ENCODE measurements around the gene YTHDC2. TPM values are rescaled to one million over a fixed set of nuclear protein-coding genes. Genes with fewer than 3 reads are reported as not detected.

The YTHDC2 gene
- total and polyA plus RNA-seq, 4 donors, result 5.5 to 37.6 (median 27.2) TPM

- H3K4me1 ChIP-seq (ENCODE audit: control insufficient read depth in 1 of 2, insufficient read depth in 2 of 2, low read length in 2 of 2), result no peaks in the 10 kb centered on the region
- no peak for ATAC-seq (ENCODE audit: low FRiP score)
- no peaks in the 10 kb centered on the region for H3K9me3 ChIP-seq (ENCODE audit: control insufficient read depth, low read length)
- intact Hi-C loops (cut with DNase I), result no loop called here
- no peaks in the 10 kb centered on the region for H3K27me3 ChIP-seq (ENCODE audit: control insufficient read depth in 1 of 2, insufficient read depth in 2 of 2, low read length in 1 of 2)
- DNase-seq, result no peak
- 96 to 98% methylated on average over 5 of the region's 5 CpGs for WGBS, 2 donors
- H3K4me3 ChIP-seq (ENCODE audit: low read length in 2 of 2), result no peak overlapping the region
- H3K27ac ChIP-seq (ENCODE audit: low read depth in 1 of 2, low read length in 2 of 2), result no peak overlapping the region
- H3K36me3 ChIP-seq (ENCODE audit: control insufficient read depth in 1 of 2, insufficient read depth in 2 of 2, low read length in 1 of 2), result peaks cover 3 to 8% of the 10 kb centered on the region in 2 donors
Observed at GRCh38 chr5:113569396-113569795, 55.9 kb downstream of the YTHDC2 start.

GRCh38 chr5:113572716-113573115, 59.2 kb downstream of the YTHDC2 start:
- WGBS, 2 donors, result 96% methylated on average over 2 of the region's 2 CpGs
- Histone ChIP-seq H3K27ac (ENCODE audit: low read depth in 1 of 2, low read length in 2 of 2) (no peak overlapping the region), H3K4me1 (ENCODE audit: control insufficient read depth in 1 of 2, insufficient read depth in 2 of 2, low read length in 2 of 2) (no peaks in the 10 kb centered on the region), H3K9me3 (ENCODE audit: control insufficient read depth, low read length) (no peaks in the 10 kb centered on the region), H3K4me3 (ENCODE audit: low read length in 2 of 2) (no peak overlapping the region), H3K27me3 (ENCODE audit: control insufficient read depth in 1 of 2, insufficient read depth in 2 of 2, low read length in 1 of 2) (no peaks in the 10 kb centered on the region), H3K36me3 (ENCODE audit: control insufficient read depth in 1 of 2, insufficient read depth in 2 of 2, low read length in 1 of 2) (peaks cover 3 to 6% of the 10 kb centered on the region in 2 donors)
- DNase-seq (no peak), ATAC-seq (ENCODE audit: low FRiP score) (no peak)
- intact Hi-C loops (cut with DNase I), result no loop called here

- intact Hi-C loops (cut with DNase I), result no loop called here
- no peak overlapping the region for H3K27ac ChIP-seq (ENCODE audit: low read depth in 1 of 2, low read length in 2 of 2)
- peaks cover 3 to 5% of the 10 kb centered on the region in 2 donors for H3K36me3 ChIP-seq (ENCODE audit: control insufficient read depth in 1 of 2, insufficient read depth in 2 of 2, low read length in 1 of 2)
- no peaks in the 10 kb centered on the region for H3K9me3 ChIP-seq (ENCODE audit: control insufficient read depth, low read length)
- no peaks in the 10 kb centered on the region for H3K27me3 ChIP-seq (ENCODE audit: control insufficient read depth in 1 of 2, insufficient read depth in 2 of 2, low read length in 1 of 2)
- no peak overlapping the region for H3K4me3 ChIP-seq (ENCODE audit: low read length in 2 of 2)
- DNase-seq (no peak), ATAC-seq (ENCODE audit: low FRiP score) (no peak)
- WGBS, 2 donors, result 65 to 83% methylated on average over 2 of the region's 2 CpGs
- H3K4me1 ChIP-seq (ENCODE audit: control insufficient read depth in 1 of 2, insufficient read depth in 2 of 2, low read length in 2 of 2), result no peaks in the 10 kb centered on the region
Observed at GRCh38 chr5:113574417-113574816, 60.9 kb downstream of the YTHDC2 start.

GRCh38 chr5:113575074-113575473, 61.6 kb downstream of the YTHDC2 start:
- Histone ChIP-seq H3K9me3 (ENCODE audit: control insufficient read depth, low read length) (no peaks in the 10 kb centered on the region), H3K27ac (ENCODE audit: low read depth in 1 of 2, low read length in 2 of 2) (no peak overlapping the region), H3K36me3 (ENCODE audit: control insufficient read depth in 1 of 2, insufficient read depth in 2 of 2, low read length in 1 of 2) (peaks cover 3 to 5% of the 10 kb centered on the region in 2 donors), H3K27me3 (ENCODE audit: control insufficient read depth in 1 of 2, insufficient read depth in 2 of 2, low read length in 1 of 2) (no peaks in the 10 kb centered on the region), H3K4me3 (ENCODE audit: low read length in 2 of 2) (no peak overlapping the region), H3K4me1 (ENCODE audit: control insufficient read depth in 1 of 2, insufficient read depth in 2 of 2, low read length in 2 of 2) (no peaks in the 10 kb centered on the region)
- ATAC-seq (ENCODE audit: low FRiP score), result no peak
- WGBS, 2 donors, result 83 to 95% methylated on average over 4 of the region's 4 CpGs
- intact Hi-C loops (cut with DNase I), result no loop called here
- DNase-seq, result no peak

GRCh38 chr5:113578091-113578490, 64.6 kb downstream of the YTHDC2 start:
- no peaks in the 10 kb centered on the region for H3K9me3 ChIP-seq (ENCODE audit: control insufficient read depth, low read length)
- intact Hi-C loops (cut with DNase I), result no loop called here
- H3K27me3 ChIP-seq (ENCODE audit: control insufficient read depth in 1 of 2, insufficient read depth in 2 of 2, low read length in 1 of 2), result no peaks in the 10 kb centered on the region
- peaks cover 0 to 5% of the 10 kb centered on the region in 2 donors for H3K36me3 ChIP-seq (ENCODE audit: control insufficient read depth in 1 of 2, insufficient read depth in 2 of 2, low read length in 1 of 2)
- no peak overlapping the region for H3K4me3 ChIP-seq (ENCODE audit: low read length in 2 of 2)
- 89 to 91% methylated on average over 2 of the region's 2 CpGs for WGBS, 2 donors
- H3K27ac ChIP-seq (ENCODE audit: low read depth in 1 of 2, low read length in 2 of 2), result no peak overlapping the region
- ATAC-seq (ENCODE audit: low FRiP score) (no peak), DNase-seq (no peak)
- H3K4me1 ChIP-seq (ENCODE audit: control insufficient read depth in 1 of 2, insufficient read depth in 2 of 2, low read length in 2 of 2), result no peaks in the 10 kb centered on the region

GRCh38 chr5:113581388-113581787, 67.9 kb downstream of the YTHDC2 start:
- H3K4me1 ChIP-seq (ENCODE audit: control insufficient read depth in 1 of 2, insufficient read depth in 2 of 2, low read length in 2 of 2), result no peaks in the 10 kb centered on the region
- WGBS, 2 donors, result 95 to 96% methylated on average over 2 of the region's 2 CpGs
- no peaks in the 10 kb centered on the region for H3K9me3 ChIP-seq (ENCODE audit: control insufficient read depth, low read length)
- intact Hi-C loops (cut with DNase I), result no loop called here
- no peak overlapping the region for H3K4me3 ChIP-seq (ENCODE audit: low read length in 2 of 2)
- no peak overlapping the region for H3K27ac ChIP-seq (ENCODE audit: low read depth in 1 of 2, low read length in 2 of 2)
- H3K36me3 ChIP-seq (ENCODE audit: control insufficient read depth in 1 of 2, insufficient read depth in 2 of 2, low read length in 1 of 2), result no peaks in the 10 kb centered on the region
- DNase-seq (no peak), ATAC-seq (ENCODE audit: low FRiP score) (no peak)
- no peaks in the 10 kb centered on the region for H3K27me3 ChIP-seq (ENCODE audit: control insufficient read depth in 1 of 2, insufficient read depth in 2 of 2, low read length in 1 of 2)

- Histone ChIP-seq H3K27ac (ENCODE audit: low read depth in 1 of 2, low read length in 2 of 2) (no peak overlapping the region), H3K9me3 (ENCODE audit: control insufficient read depth, low read length) (no peaks in the 10 kb centered on the region), H3K27me3 (ENCODE audit: control insufficient read depth in 1 of 2, insufficient read depth in 2 of 2, low read length in 1 of 2) (no peaks in the 10 kb centered on the region), H3K4me1 (ENCODE audit: control insufficient read depth in 1 of 2, insufficient read depth in 2 of 2, low read length in 2 of 2) (no peaks in the 10 kb centered on the region), H3K36me3 (ENCODE audit: control insufficient read depth in 1 of 2, insufficient read depth in 2 of 2, low read length in 1 of 2) (no peaks in the 10 kb centered on the region), H3K4me3 (ENCODE audit: low read length in 2 of 2) (no peak overlapping the region)
- intact Hi-C loops (cut with DNase I), result no loop called here
- whole genome bisulfite sequencing, 2 donors, result 75 to 86% methylated on average over 2 of the region's 2 CpGs
- no peak for ATAC-seq (ENCODE audit: low FRiP score)
- no peak for DNase-seq
Observed at GRCh38 chr5:113598150-113598549, 84.7 kb downstream of the YTHDC2 start.

- 80 to 81% methylated on average over 2 of the region's 2 CpGs for WGBS, 2 donors
- DNase-seq, result no peak
- H3K4me3 ChIP-seq (ENCODE audit: low read length in 2 of 2), result no peak overlapping the region
- intact Hi-C loops (cut with DNase I), result no loop called here
- ATAC-seq (ENCODE audit: low FRiP score), result no peak
- no peaks in the 10 kb centered on the region for H3K27me3 ChIP-seq (ENCODE audit: control insufficient read depth in 1 of 2, insufficient read depth in 2 of 2, low read length in 1 of 2)
- H3K4me1 ChIP-seq (ENCODE audit: control insufficient read depth in 1 of 2, insufficient read depth in 2 of 2, low read length in 2 of 2), result no peaks in the 10 kb centered on the region
- no peak overlapping the region for H3K27ac ChIP-seq (ENCODE audit: low read depth in 1 of 2, low read length in 2 of 2)
- no peaks in the 10 kb centered on the region for H3K9me3 ChIP-seq (ENCODE audit: control insufficient read depth, low read length)
- no peaks in the 10 kb centered on the region for H3K36me3 ChIP-seq (ENCODE audit: control insufficient read depth in 1 of 2, insufficient read depth in 2 of 2, low read length in 1 of 2)
Observed at GRCh38 chr5:113598926-113599325, 85.4 kb downstream of the YTHDC2 start.

- intact Hi-C loops (cut with DNase I), result loop anchor here (10.0 kb wide), 3 partner anchors 216 to 606 kb away; no protein-coding TSS in a partner anchor
- H3K9me3 ChIP-seq (ENCODE audit: control insufficient read depth, low read length), result no peaks in the 10 kb centered on the region
- 49% methylated on average over 4 of the region's 4 CpGs for WGBS, 2 donors
- no peak overlapping the region for H3K27ac ChIP-seq (ENCODE audit: low read depth in 1 of 2, low read length in 2 of 2)
- ATAC-seq (ENCODE audit: low FRiP score) (no peak), DNase-seq (no peak)
- no peaks in the 10 kb centered on the region for H3K27me3 ChIP-seq (ENCODE audit: control insufficient read depth in 1 of 2, insufficient read depth in 2 of 2, low read length in 1 of 2)
- no peak overlapping the region for H3K4me3 ChIP-seq (ENCODE audit: low read length in 2 of 2)
- no peaks in the 10 kb centered on the region for H3K4me1 ChIP-seq (ENCODE audit: control insufficient read depth in 1 of 2, insufficient read depth in 2 of 2, low read length in 2 of 2)
- no peaks in the 10 kb centered on the region for H3K36me3 ChIP-seq (ENCODE audit: control insufficient read depth in 1 of 2, insufficient read depth in 2 of 2, low read length in 1 of 2)
Observed at GRCh38 chr5:113600255-113600905, 86.9 kb downstream of the YTHDC2 start.

Data from aorta (tissue), 5 donors.